BLaER1 (cell line): ENCODE data around the gene TMEFF1.

ENCODE experiments used
- H3K27ac ChIP-seq: shearing (Covaris generic); formaldehyde crosslinking; 2 replicates; pipeline ENCODE4 v1.8.1; 2022
- H3K27me3 ChIP-seq: shearing (Covaris generic); formaldehyde crosslinking; 2 replicates; pipeline ENCODE4 v1.8.1; 2022
- H3K36me3 ChIP-seq: shearing (Covaris generic); formaldehyde crosslinking; 2 replicates; pipeline ENCODE4 v1.8.1; 2022
- H3K4me1 ChIP-seq: shearing (Covaris generic); formaldehyde crosslinking; 2 replicates; pipeline ENCODE4 v1.8.1; 2022
- H3K4me2 ChIP-seq: shearing (Covaris generic); formaldehyde crosslinking; 2 replicates; pipeline ENCODE4 v1.8.1; 2022
- H3K4me3 ChIP-seq: shearing (Covaris generic); formaldehyde crosslinking; 2 replicates; pipeline ENCODE4 v1.8.1; 2022
- H3K9ac ChIP-seq: shearing (Covaris generic); formaldehyde crosslinking; 2 replicates; pipeline ENCODE4 v1.8.1; 2022
- H3K9me3 ChIP-seq: shearing (Covaris generic); formaldehyde crosslinking; 2 replicates; pipeline ENCODE4 v1.8.1; 2022
- H4K20me1 ChIP-seq: shearing (Covaris generic); formaldehyde crosslinking; 2 replicates; pipeline ENCODE4 v1.8.1; 2022
- Cebpa-rat ChIP-seq: shearing (Covaris generic); IDR thresholded peaks from 2 replicates; pipeline ENCODE4 v1.8.1; 2022

The TMEFF1 gene

DNA sequence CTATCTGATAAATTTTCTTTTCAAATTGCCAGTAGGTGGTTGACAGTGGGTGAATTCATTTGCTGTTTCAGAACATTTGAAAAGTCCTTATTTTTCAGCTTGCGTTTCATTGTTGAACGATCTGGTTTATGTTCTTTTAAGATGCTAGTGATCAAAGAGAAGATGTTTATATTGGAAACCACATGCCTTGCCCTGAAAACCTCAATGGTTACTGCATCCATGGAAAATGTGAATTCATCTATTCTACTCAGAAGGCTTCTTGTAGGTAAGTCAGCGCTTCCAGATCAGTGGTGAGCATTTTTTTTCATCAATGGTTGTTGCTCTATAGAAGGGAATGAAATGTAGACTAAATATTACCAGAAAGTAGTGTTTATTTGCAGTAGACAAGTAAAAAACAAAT lies 88.3 kb downstream of the TMEFF1 start:
- H3K27ac ChIP-seq = no peak overlapping the region
- H3K27me3 ChIP-seq = no peaks in the 10 kb centered on the region
- H3K4me1 ChIP-seq = no peaks in the 10 kb centered on the region
- H3K9ac ChIP-seq = no peak overlapping the region
- H3K4me2 ChIP-seq = no peak overlapping the region
- no peak overlapping the region for H3K4me3 ChIP-seq
- H3K9me3 ChIP-seq = no peaks in the 10 kb centered on the region
- peaks cover 46% of the 10 kb centered on the region for H3K36me3 ChIP-seq
- no peaks in the 10 kb centered on the region for H4K20me1 ChIP-seq
- no peak for TF ChIP-seq Cebpa-rat

DNA sequence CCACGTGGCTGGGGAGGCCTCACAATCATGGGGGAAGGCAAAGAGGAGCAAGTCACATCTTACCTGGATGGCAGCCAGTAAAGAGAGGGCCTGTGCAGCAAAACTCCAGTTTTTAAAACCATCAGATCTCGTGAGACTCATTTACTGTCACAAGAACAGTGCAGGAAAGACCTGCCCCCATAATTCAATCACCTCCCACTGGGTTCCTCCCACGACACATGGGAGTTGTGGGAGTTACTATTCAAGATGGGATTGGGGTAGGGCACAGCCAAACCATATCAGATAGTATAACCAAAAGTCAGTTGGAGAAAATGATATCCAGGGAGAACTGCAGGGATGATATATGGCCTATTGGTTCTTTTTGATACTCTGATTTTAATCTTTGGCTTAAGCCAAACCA lies 94.9 kb downstream of the TMEFF1 start:
- H3K27ac ChIP-seq = no peak overlapping the region
- H3K9me3 ChIP-seq = peaks cover 3% of the 10 kb centered on the region; the same call in 1 of the 2 replicates
- H3K27me3 ChIP-seq = no peaks in the 10 kb centered on the region
- peaks cover 64% of the 10 kb centered on the region for H3K36me3 ChIP-seq
- TF ChIP-seq Cebpa-rat = no peak
- H4K20me1 ChIP-seq = no peaks in the 10 kb centered on the region
- no peak overlapping the region for H3K4me2 ChIP-seq
- H3K4me1 ChIP-seq = no peaks in the 10 kb centered on the region
- no peak overlapping the region for H3K4me3 ChIP-seq
- no peak overlapping the region for H3K9ac ChIP-seq

DNA sequence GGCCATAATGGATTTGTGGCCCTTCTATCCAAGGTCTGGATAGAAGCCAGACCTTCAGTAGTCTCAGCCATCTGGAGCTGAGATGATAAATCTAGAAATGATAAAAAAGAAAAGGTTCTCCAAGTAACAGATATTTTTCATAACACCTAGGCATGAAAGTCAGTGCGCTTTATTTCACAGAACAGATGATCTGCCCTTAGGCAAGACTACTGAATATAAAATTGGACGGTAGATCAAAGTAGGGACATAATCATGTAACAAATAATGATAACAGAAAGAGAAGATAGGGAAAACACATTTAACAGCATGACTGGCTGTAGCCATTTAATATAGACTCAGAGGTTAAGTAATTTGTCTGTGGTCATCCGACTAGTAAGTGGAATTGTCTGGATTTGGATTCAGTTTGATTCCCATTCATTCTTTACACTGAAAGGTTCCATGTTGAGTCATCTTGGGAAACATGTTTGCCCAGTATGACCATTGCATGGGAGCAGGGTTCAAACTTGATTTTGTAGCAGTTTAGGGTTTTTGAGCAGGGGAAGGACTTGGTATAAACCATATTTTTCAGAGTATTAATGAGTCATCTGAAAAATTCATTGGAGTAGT lies 100.8 kb downstream of the TMEFF1 start:
- no peak overlapping the region for H3K9ac ChIP-seq
- no peaks in the 10 kb centered on the region for H4K20me1 ChIP-seq
- no peak overlapping the region for H3K4me2 ChIP-seq
- peaks cover 51% of the 10 kb centered on the region for H3K36me3 ChIP-seq
- no peaks in the 10 kb centered on the region for H3K27me3 ChIP-seq
- no peaks in the 10 kb centered on the region for H3K4me1 ChIP-seq
- TF ChIP-seq Cebpa-rat = no peak
- peaks cover 3% of the 10 kb centered on the region; the same call in 1 of the 2 replicates for H3K9me3 ChIP-seq
- no peak overlapping the region for H3K27ac ChIP-seq
- H3K4me3 ChIP-seq = no peak overlapping the region

DNA sequence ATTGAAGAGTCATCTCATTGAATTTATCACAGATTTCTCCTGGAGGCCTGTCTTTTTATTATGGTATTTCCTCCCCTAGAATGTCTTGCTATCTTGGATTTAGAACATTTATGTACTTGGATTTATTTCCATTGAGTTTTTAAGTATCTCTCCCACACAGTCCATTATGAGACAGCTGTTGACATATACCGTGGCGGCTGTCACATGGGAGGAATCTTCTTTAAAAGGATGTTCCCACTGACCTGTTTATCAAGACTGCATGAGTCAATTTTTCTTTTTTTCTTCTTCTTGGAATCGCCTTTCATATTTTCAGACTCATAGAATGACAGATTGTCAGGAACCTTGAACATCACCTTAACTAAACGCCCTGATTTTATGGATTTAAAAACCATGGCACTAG lies 102.1 kb downstream of the TMEFF1 start:
- no peak overlapping the region for H3K27ac ChIP-seq
- TF ChIP-seq Cebpa-rat = no peak
- H3K36me3 ChIP-seq = peaks cover 48% of the 10 kb centered on the region
- no peaks in the 10 kb centered on the region for H4K20me1 ChIP-seq
- no peak overlapping the region for H3K9ac ChIP-seq
- H3K9me3 ChIP-seq = no peaks in the 10 kb centered on the region
- no peaks in the 10 kb centered on the region for H3K4me1 ChIP-seq
- no peak overlapping the region for H3K4me2 ChIP-seq
- no peaks in the 10 kb centered on the region for H3K27me3 ChIP-seq
- no peak overlapping the region for H3K4me3 ChIP-seq

DNA sequence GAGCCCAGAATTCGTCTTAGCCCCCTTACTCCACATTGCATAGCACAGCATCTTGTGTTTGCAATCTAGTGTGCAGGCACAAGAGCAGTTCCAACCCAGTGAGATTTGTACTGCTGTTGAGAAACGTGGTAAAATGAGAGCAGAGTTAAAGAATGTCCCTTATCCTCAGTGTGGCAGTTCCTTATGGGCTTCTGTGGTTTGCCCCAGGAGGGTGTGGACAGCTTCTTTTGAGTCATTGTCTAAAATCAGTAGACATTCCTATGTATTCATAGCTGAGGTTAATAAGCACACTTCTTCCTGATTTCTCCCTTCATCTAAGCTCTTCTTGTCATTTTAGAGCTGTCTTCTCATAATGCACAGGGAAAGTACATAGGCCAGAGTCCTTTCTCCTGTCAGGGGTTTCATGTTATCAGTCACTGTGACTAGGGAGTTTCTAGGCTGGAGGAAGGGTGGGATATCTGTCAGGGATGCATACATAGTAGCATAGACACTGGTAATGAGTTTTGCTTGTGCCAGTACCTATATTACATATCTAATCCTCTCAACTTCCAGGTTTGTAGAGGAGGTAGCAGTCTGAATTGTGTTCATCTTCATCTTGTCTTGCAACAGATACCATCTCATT lies 102.9 kb downstream of the TMEFF1 start:
- H3K9me3 ChIP-seq = no peaks in the 10 kb centered on the region
- H3K4me2 ChIP-seq = no peak overlapping the region
- TF ChIP-seq Cebpa-rat = no peak
- H3K9ac ChIP-seq = no peak overlapping the region
- no peaks in the 10 kb centered on the region for H3K4me1 ChIP-seq
- H3K36me3 ChIP-seq = peaks cover 48% of the 10 kb centered on the region
- no peaks in the 10 kb centered on the region for H4K20me1 ChIP-seq
- H3K27ac ChIP-seq = no peak overlapping the region
- no peaks in the 10 kb centered on the region for H3K27me3 ChIP-seq
- no peak overlapping the region for H3K4me3 ChIP-seq

DNA sequence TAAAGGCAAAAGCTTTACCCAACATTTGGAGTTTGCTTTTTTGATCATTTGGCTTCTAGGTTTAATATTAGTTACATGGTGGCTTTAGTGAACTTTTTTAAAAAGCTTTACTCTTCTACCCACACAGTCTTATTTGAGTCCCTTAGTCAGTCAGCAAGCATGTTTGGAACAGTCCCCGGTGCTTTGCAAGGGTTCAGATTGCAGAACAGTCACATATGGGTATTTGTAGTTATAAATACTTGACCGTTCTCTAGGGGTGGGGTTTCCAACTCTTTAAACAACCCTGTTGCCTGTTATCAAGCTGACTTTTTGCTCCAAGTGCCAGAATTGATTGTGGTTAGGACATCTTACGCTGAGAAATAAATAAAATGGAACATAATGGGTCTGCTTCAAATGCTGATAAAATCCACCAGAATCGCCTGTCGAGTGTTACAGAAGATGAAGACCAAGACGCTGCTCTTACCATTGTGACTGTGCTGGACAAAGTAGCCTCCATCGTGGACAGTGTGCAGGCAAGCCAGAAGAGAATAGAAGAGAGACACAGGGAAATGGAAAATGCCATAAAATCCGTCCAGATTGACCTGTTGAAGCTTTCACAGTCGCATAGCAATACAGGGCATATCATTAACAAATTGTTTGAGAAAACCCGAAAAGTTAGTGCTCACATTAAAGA lies 105.0 kb downstream of the TMEFF1 start, which contains the start of gene CAVIN4:
Gene CAVIN4 (plus strand): TSS at position 304 of the 673 bp plus-strand sequence. CDS start 65 bp downstream, at position 369.
- H4K20me1 ChIP-seq = no peaks in the 10 kb centered on the region
- H3K4me1 ChIP-seq = no peaks in the 10 kb centered on the region
- no peak within 1 kb of the TSS for H3K9ac ChIP-seq
- no peak within 1 kb of the TSS for H3K27ac ChIP-seq
- H3K27me3 ChIP-seq = no peaks in the 10 kb centered on the region
- H3K4me3 ChIP-seq = no peak within 1 kb of the TSS
- H3K36me3 ChIP-seq = peaks cover 49% of the 10 kb centered on the region
- no peak within 1 kb of the TSS for H3K4me2 ChIP-seq
- no peak for TF ChIP-seq Cebpa-rat
- no peaks in the 10 kb centered on the region for H3K9me3 ChIP-seq

DNA sequence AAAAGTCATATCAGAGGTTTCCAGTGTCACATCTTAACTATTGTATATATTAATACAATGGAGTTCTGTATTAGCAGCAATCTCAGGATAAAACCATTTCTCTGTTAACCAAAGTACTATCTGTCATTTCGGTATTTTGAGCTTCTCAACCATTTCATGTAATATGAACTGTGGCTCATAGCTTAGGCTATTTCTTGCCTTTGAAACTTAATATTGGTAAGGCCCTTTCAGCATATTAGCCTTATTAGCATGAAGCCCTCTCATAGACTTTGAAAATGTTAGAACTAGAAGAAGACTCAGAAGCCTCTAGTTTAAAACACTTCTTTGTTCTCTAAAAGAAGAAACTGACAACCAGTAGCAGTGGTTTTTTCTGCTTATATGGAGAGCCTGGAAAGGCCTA lies 105.7 kb downstream of the TMEFF1 start:
- no peaks in the 10 kb centered on the region for H3K4me1 ChIP-seq
- H3K4me3 ChIP-seq = no peak overlapping the region
- H3K4me2 ChIP-seq = no peak overlapping the region
- H3K9ac ChIP-seq = no peak overlapping the region
- peaks cover 47% of the 10 kb centered on the region for H3K36me3 ChIP-seq
- H3K9me3 ChIP-seq = no peaks in the 10 kb centered on the region
- H3K27me3 ChIP-seq = no peaks in the 10 kb centered on the region
- no peak overlapping the region for H3K27ac ChIP-seq
- no peaks in the 10 kb centered on the region for H4K20me1 ChIP-seq
- TF ChIP-seq Cebpa-rat = no peak

DNA sequence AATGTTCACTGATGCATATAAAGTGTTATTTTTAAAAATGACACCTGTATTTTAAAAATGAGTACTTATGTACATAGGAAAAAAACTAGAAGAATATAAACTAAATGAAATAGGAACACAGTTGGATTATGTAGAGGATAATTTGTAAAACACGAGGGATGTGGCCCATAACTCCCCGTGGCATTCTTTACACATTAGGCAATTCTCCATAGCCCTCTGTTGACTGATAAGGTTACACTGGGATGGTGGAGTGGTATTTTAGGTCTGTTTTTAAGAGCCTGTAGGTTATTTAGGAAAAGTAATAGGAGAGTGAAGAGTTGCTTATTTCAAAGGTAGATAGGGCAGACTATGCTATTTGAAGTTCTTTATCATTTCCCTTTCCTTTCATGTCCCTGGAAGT lies 106.7 kb downstream of the TMEFF1 start:
- no peaks in the 10 kb centered on the region for H3K9me3 ChIP-seq
- no peak overlapping the region for H3K9ac ChIP-seq
- no peak overlapping the region for H3K4me2 ChIP-seq
- no peaks in the 10 kb centered on the region for H3K27me3 ChIP-seq
- no peak for TF ChIP-seq Cebpa-rat
- H3K4me1 ChIP-seq = no peaks in the 10 kb centered on the region
- H4K20me1 ChIP-seq = no peaks in the 10 kb centered on the region
- H3K27ac ChIP-seq = no peak overlapping the region
- no peak overlapping the region for H3K4me3 ChIP-seq
- H3K36me3 ChIP-seq = peaks cover 38% of the 10 kb centered on the region

DNA sequence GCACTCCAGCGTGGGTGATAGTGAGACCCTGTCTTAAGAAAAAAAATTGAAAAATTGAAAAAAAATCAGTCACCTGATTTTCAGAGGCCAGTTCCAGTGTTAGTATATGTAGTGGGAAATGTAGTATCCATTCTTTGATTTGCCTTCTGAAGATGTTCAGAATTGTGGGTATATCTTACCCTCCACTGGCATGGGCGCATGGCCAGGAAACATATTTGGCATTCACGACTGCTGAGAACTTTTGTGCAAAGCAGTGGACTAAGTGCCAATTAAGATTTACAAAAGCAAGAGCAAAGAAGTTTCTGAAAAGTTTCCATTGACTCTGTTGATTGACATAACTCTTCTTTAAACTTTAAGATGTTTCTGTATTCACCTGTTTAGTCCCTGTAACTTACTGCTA lies 107.3 kb downstream of the TMEFF1 start:
- no peak overlapping the region for H3K4me2 ChIP-seq
- H3K27me3 ChIP-seq = no peaks in the 10 kb centered on the region
- no peaks in the 10 kb centered on the region for H3K4me1 ChIP-seq
- H4K20me1 ChIP-seq = no peaks in the 10 kb centered on the region
- TF ChIP-seq Cebpa-rat = no peak
- H3K27ac ChIP-seq = no peak overlapping the region
- no peak overlapping the region for H3K4me3 ChIP-seq
- no peak overlapping the region for H3K9ac ChIP-seq
- H3K9me3 ChIP-seq = no peaks in the 10 kb centered on the region
- peaks cover 39% of the 10 kb centered on the region for H3K36me3 ChIP-seq

DNA sequence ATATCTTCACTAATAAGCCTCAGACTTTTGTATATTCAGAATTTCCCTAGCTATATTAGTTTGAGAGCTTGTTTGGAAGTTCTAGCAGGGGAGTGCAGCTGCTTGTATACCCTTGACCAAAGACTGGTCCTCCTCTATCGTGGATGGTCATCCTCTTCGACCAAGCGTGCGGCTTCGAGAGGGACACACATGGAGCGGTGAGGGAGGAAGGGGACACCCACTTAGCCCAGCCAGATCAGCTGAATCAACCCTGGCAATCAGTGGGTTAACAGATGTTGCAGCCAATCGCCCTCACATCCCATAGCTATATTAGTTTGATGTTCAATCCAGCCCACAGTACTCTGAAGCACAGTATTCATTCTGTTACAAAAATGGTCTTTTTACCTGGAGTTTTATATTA lies 108.1 kb downstream of the TMEFF1 start:
- no peak for TF ChIP-seq Cebpa-rat
- Histone ChIP-seq H3K9me3 (no peaks in the 10 kb centered on the region), H3K4me1 (0 out of 2 replicates have a peak, but pooled peaks cover 3% of the 10 kb centered on the region), H3K4me3 (no peak overlapping the region), H3K27ac (no peak overlapping the region), H3K9ac (no peak overlapping the region), H3K4me2 (no peak overlapping the region), H3K27me3 (no peaks in the 10 kb centered on the region), H3K36me3 (peaks cover 39% of the 10 kb centered on the region), H4K20me1 (no peaks in the 10 kb centered on the region)
